Measurements from ENCODE around the gene GSC2. TPM values are rescaled to one million over a fixed set of nuclear protein-coding genes. Genes with fewer than 3 reads are reported as not detected.
A peak's percentile ranks its signal among the peaks of the same experiment; 100 is the strongest.

The GSC2 gene
- total RNA-seq, 6 experiments from 2014 or later = not detected

DNA sequence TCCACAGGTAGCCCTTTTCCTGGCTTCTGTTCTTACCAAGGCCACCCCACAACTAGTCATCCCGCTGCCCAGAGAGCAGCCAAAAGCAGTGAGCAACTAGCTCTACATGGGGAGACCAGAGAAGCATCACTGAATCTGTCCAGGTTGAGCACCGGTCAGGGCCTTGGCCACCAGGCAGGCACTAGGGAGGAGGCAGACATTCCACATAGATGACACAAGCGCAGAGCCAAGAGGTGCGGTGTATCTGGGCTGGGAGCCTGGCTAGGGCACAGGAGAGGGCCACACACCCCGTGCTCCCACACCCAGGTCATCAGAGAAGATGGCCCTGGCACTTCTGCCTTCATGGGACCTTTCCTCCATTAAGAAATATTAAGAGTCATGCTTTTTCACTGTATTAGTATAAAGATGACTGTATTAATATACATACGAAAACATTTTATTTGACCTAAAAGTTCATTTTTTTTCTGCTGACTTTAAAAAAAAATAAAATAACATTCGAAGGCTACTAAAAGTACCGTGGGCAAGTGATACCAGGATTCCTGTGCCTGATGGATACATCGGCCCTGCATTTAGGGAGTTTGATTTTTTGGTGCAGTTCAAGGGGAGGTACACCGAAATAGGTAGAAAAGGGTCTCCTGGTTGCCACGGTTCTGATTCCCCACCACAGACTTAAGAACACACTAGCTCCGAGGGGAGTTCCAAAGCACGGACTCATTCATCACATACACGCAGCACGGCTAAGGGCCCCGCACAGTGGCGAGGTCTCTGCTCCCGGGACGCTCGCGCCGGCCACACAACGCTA is 29.1 kb downstream of the GSC2 start:
- no peak for TF ChIP-seq CTCF (IDR thresholded peaks at IDR 0.05)
- peak; percentile 32 for DNase-seq
- peaks cover 5% of the 10 kb centered on the region; the same call in 1 of the 2 replicates for H3K27me3 Mint-ChIP-seq (ENCODE audit: insufficient read depth)
- H3K4me3 Mint-ChIP-seq = peak overlapping the region; percentile 93
- H3K9me3 Mint-ChIP-seq = no peaks in the 10 kb centered on the region
- no peaks in the 10 kb centered on the region for H3K36me3 Mint-ChIP-seq (ENCODE audit: low read depth)
- H3K4me1 Mint-ChIP-seq (ENCODE audit: low read depth) = peaks cover 28% of the 10 kb centered on the region
- H3K27ac Mint-ChIP-seq = peak overlapping the region; percentile 82

GRCh38 chr22:19119949-19120348 is 30.1 kb downstream of the GSC2 start:
- H3K4me1 Mint-ChIP-seq (ENCODE audit: low read depth) = peaks cover 39% of the 10 kb centered on the region
- no peaks in the 10 kb centered on the region for H3K36me3 Mint-ChIP-seq (ENCODE audit: low read depth)
- no peak for DNase-seq
- no peaks in the 10 kb centered on the region for H3K9me3 Mint-ChIP-seq
- no peak overlapping the region for H3K4me3 Mint-ChIP-seq
- H3K27ac Mint-ChIP-seq = peak overlapping the region; percentile 82; the same call in 1 of the 2 replicates
- no peak for TF ChIP-seq CTCF (IDR thresholded peaks at IDR 0.05)
- peaks cover under 1% of the 10 kb centered on the region; the same call in 1 of the 2 replicates for H3K27me3 Mint-ChIP-seq (ENCODE audit: insufficient read depth)

- no peaks in the 10 kb centered on the region; the same call in 1 of the 2 replicates for H3K27me3 Mint-ChIP-seq (ENCODE audit: insufficient read depth)
- H3K9me3 Mint-ChIP-seq = no peaks in the 10 kb centered on the region
- H3K4me3 Mint-ChIP-seq = no peak overlapping the region
- TF ChIP-seq CTCF (IDR thresholded peaks at IDR 0.05) = no peak
- H3K36me3 Mint-ChIP-seq (ENCODE audit: low read depth) = no peaks in the 10 kb centered on the region
- DNase-seq = no peak
- H3K27ac Mint-ChIP-seq = no peak overlapping the region
- peaks cover 41% of the 10 kb centered on the region for H3K4me1 Mint-ChIP-seq (ENCODE audit: low read depth)
These were observed 31.7 kb downstream of the GSC2 start for GRCh38 chr22:19118329-19118880.

DNA sequence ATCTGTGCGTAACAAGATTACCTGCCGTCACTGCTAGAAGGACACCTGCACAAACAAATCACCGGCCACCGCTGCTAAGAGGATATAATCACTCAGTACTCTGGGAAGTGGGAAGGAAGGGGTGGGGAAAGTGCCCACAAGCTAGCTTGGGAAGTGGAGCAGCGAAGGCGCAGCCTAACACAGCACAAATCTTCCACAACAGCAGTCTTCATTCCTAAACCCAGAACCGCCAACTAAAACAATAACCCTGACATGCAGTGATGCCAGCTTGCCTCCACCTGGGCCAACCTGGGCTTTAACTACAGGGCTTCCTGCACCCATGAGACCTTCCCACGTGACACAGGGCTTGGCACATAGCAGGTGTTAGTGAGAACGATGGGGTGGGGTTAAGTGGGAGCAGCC is 33.0 kb downstream of the GSC2 start:
- no peaks in the 10 kb centered on the region for H3K36me3 Mint-ChIP-seq (ENCODE audit: low read depth)
- H3K27me3 Mint-ChIP-seq (ENCODE audit: insufficient read depth) = no peaks in the 10 kb centered on the region
- peaks cover 33% of the 10 kb centered on the region for H3K4me1 Mint-ChIP-seq (ENCODE audit: low read depth)
- H3K4me3 Mint-ChIP-seq = no peak overlapping the region
- no peaks in the 10 kb centered on the region for H3K9me3 Mint-ChIP-seq
- TF ChIP-seq CTCF (IDR thresholded peaks at IDR 0.05) = no peak
- H3K27ac Mint-ChIP-seq = no peak overlapping the region
- no peak for DNase-seq

- peak; percentile 57 for TF ChIP-seq CTCF (IDR thresholded peaks at IDR 0.05)
- Mint-ChIP-seq H3K9me3 (no peaks in the 10 kb centered on the region), H3K4me3 (no peak overlapping the region)
These were observed 34.5 kb downstream of the GSC2 start for GRCh38 chr22:19115628-19116027.

More at GRCh38 chr22:19115628-19116027, 34.5 kb downstream of the GSC2 start:
- Mint-ChIP-seq H3K27me3 (ENCODE audit: insufficient read depth) (no peaks in the 10 kb centered on the region), H3K4me1 (ENCODE audit: low read depth) (peaks cover 30% of the 10 kb centered on the region), H3K27ac (no peak overlapping the region), H3K36me3 (ENCODE audit: low read depth) (no peaks in the 10 kb centered on the region)
- DNase-seq = no peak

All from HFFc6 (cell line).